MM.1S (cell line): Measurements from ENCODE around the gene RFC3.
"Not testable (repeated sequence)": the region's sequence is repeated elsewhere in the genome, so short reads cannot be mapped to it uniquely, and the experiment has no call there.

Experiments used
- DNase-seq: peaks from one replicate; pipeline ENCODE4 v3.0.0-alpha.2; 2015
- H2AFZ ChIP-seq: fragments of 300-600 bp; sonication (generic); 2 replicates; pipeline ENCODE4 v1.6.0; 2016; ENCODE audit warnings: antibody characterized with exemption, low read length
- H3F3A ChIP-seq: fragments of 300-600 bp; sonication (generic); 2 replicates; pipeline ENCODE4 v1.6.1; 2016; ENCODE audit warnings: mild to moderate bottlenecking, antibody characterized with exemption, low read length, moderate library complexity, mixed read lengths; ENCODE audit not compliant: insufficient read depth
- H3K27ac ChIP-seq: fragments of 300-600 bp; sonication (generic); 2 replicates; pipeline ENCODE4 v1.5.1; 2016; ENCODE audit warnings: mild to moderate bottlenecking, low read length
- H3K27me3 ChIP-seq: fragments of 300-600 bp; sonication (generic); replicated peaks from 2 replicates; pipeline ENCODE4 v1.6.0; 2016; ENCODE audit warnings: low read length; ENCODE audit not compliant: insufficient read depth
- H3K36me3 ChIP-seq: fragments of 300-600 bp; sonication (generic); replicated peaks from 2 replicates; pipeline ENCODE4 v1.6.1; 2016; ENCODE audit warnings: mild to moderate bottlenecking, low read length, mixed read lengths; ENCODE audit not compliant: insufficient read depth
- H3K4me1 ChIP-seq: fragments of 300-600 bp; sonication (generic); 2 replicates; pipeline ENCODE4 v1.6.1; 2016; ENCODE audit warnings: low read length, mixed read lengths
- H3K4me2 ChIP-seq: fragments of 300-600 bp; sonication (generic); 2 replicates; pipeline ENCODE4 v1.6.0; 2016; ENCODE audit warnings: low read depth, low read length
- H3K4me3 ChIP-seq: fragments of 300-600 bp; sonication (generic); 2 replicates; pipeline ENCODE4 v1.5.1; 2016; ENCODE audit warnings: low read length, mixed read lengths
- H3K79me2 ChIP-seq: fragments of 300-600 bp; sonication (generic); 2 replicates; pipeline ENCODE4 v1.6.1; 2016; ENCODE audit warnings: mixed run types, low read length, mixed read lengths
- H3K9ac ChIP-seq: fragments of 300-600 bp; sonication (generic); 2 replicates; pipeline ENCODE4 v1.6.1; 2016; ENCODE audit warnings: low read length, mixed read lengths
- H3K9me2 ChIP-seq: fragments of 300-600 bp; sonication (generic); replicated peaks from 2 replicates; pipeline ENCODE4 v1.6.1; 2016; ENCODE audit warnings: mild to moderate bottlenecking, low read length, mixed read lengths; ENCODE audit not compliant: insufficient read depth
- H3K9me3 ChIP-seq: fragments of 300-600 bp; sonication (generic); replicated peaks from 2 replicates; pipeline ENCODE4 v1.6.1; 2016; ENCODE audit warnings: mild to moderate bottlenecking, low read length, mixed read lengths; ENCODE audit not compliant: insufficient read depth
- H4K20me1 ChIP-seq: fragments of 300-600 bp; sonication (generic); 2 replicates; pipeline ENCODE4 v1.6.1; 2016; ENCODE audit warnings: mild to moderate bottlenecking, low read length, moderate library complexity, mixed read lengths; ENCODE audit not compliant: insufficient read depth
- EZH2 ChIP-seq: fragments of 300-600 bp; sonication (generic); optimal IDR thresholded peaks from 2 replicates; pipeline ENCODE3; 2017; ENCODE audit warnings: low read depth, mild to moderate bottlenecking, antibody characterized with exemption, low read length, mixed read lengths
- EZH2phosphoT487 ChIP-seq: fragments of 300-600 bp; sonication (generic); IDR thresholded peaks from 2 replicates; pipeline ENCODE4 v1.6.1; 2018; ENCODE audit warnings: antibody characterized with exemption, low read length
- TF ChIP-seq, protein P1 (sequence below): fragments of 300-600 bp; sonication (generic); IDR thresholded peaks from 2 replicates; pipeline ENCODE4 v1.5.1; 2016; ENCODE audit warnings: antibody characterized with exemption, low read length, mixed read lengths

RFC3 gene

DNA sequence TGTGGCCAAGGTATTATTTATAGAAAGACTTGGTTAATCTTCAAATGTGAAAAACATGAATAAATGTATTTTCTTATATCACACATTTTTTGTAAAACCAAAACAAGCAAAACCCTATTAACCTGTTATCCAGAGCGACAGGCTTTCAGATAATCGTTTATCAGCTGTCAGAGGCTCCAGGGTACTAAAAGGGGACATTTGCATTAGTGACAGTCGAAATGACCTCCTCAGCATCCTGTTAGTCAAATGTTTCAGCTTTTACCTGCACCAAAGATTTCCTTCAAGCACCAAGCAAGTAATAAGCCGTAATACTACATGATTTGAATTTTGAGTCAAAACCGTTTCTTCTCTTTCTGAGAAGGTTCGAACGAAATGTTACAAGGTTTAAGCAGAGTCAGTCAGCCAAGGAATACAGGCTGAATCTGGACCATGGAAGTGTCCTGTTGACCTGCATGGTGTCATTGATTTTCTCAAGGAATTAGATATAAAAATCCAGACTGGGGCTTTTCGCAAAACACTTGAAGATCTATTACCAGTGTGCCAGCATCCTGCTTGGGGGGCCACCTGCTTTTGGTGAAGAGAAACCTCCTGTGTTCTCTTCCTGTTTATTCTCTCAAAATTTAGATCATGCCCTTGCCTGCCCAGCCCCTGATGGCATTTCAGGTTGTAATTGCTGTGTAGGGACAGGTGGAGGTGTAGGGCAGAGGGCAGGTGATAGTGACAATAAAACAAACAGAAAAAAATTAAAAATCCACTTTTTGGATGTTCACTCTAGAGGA lies 11.3 kb upstream of the RFC3 start:
- TF ChIP-seq, protein P1, sequence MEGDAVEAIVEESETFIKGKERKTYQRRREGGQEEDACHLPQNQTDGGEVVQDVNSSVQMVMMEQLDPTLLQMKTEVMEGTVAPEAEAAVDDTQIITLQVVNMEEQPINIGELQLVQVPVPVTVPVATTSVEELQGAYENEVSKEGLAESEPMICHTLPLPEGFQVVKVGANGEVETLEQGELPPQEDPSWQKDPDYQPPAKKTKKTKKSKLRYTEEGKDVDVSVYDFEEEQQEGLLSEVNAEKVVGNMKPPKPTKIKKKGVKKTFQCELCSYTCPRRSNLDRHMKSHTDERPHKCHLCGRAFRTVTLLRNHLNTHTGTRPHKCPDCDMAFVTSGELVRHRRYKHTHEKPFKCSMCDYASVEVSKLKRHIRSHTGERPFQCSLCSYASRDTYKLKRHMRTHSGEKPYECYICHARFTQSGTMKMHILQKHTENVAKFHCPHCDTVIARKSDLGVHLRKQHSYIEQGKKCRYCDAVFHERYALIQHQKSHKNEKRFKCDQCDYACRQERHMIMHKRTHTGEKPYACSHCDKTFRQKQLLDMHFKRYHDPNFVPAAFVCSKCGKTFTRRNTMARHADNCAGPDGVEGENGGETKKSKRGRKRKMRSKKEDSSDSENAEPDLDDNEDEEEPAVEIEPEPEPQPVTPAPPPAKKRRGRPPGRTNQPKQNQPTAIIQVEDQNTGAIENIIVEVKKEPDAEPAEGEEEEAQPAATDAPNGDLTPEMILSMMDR, result no peak
- no peak for TF ChIP-seq EZH2
- no peak for TF ChIP-seq EZH2phosphoT487
- Histone ChIP-seq H3K79me2 (no peaks in the 10 kb centered on the region), H3K27me3 (peaks cover 7% of the 10 kb centered on the region), H4K20me1 (no peaks in the 10 kb centered on the region), H3K27ac (no peak overlapping the region), H3K4me3 (no peak overlapping the region), H3K36me3 (no peaks in the 10 kb centered on the region), H3K9me2 (no peaks in the 10 kb centered on the region), H3K9ac (no peak overlapping the region), H3K4me1 (no peaks in the 10 kb centered on the region), H2AFZ (no peak overlapping the region), H3F3A (no peaks in the 10 kb centered on the region), H3K4me2 (no peak overlapping the region), H3K9me3 (no peaks in the 10 kb centered on the region)
- no peak for DNase-seq

DNA sequence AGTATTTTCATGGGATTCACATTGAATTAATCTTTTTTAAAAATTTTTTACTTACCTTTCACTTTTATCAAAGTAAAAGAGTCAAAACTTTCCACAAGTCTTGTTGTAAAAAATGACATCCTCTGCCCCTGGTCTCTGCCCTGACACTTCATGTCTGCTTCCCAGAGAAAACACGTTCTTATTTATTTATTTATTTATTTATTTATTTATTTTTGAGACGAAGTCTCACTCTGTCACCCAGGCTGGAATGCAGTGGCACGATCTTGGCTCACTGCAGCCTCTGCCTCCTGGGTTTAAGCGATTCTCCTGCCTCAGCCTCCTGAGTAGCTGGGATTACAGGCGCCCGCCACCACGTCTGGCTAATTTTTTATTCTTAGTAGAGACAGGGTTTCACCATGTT lies 5.1 kb upstream of the RFC3 start:
- not testable (repeated sequence) for H4K20me1 ChIP-seq, H3F3A ChIP-seq, H3K4me2 ChIP-seq, H2AFZ ChIP-seq, H3K27ac ChIP-seq, H3K4me1 ChIP-seq, H3K79me2 ChIP-seq, H3K9me2 ChIP-seq, H3K36me3 ChIP-seq, H3K4me3 ChIP-seq, H3K9ac ChIP-seq, H3K27me3 ChIP-seq, H3K9me3 ChIP-seq, DNase-seq

DNA sequence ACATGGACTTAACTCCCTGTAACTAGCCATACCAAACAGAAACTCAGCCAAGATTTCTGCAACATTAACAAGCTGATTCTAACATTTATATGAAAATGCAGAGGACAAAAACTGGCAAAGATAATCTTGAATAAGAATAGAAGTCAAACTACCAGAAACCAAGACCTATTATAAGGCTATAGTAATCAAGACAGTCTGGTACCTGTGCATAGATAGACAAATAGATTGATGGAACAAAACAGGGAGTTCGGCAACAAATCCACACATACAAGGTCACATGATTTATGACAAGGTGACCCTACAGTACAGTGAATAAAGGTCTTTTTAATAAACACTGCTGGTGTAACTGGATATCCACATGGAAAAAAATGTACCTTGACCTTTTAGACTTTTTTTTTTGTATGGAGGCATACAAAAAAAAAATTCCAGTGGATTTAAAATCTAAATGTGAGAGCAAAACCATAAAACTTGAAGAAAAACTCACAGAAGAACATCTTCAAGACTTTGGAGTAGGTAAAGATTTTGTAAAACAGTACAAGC lies 2.9 kb upstream of the RFC3 start:
- H3K79me2 ChIP-seq, result peaks cover 12% of the 10 kb centered on the region
- H4K20me1 ChIP-seq, result no peaks in the 10 kb centered on the region
- H3K4me1 ChIP-seq, result no peaks in the 10 kb centered on the region; the same call in 1 of the 2 replicates
- no peak for DNase-seq
- no peak overlapping the region for H3K4me3 ChIP-seq
- no peak overlapping the region for H3K9ac ChIP-seq
- H3F3A ChIP-seq, result no peaks in the 10 kb centered on the region
- H3K4me2 ChIP-seq, result no peak overlapping the region
- H3K36me3 ChIP-seq, result no peaks in the 10 kb centered on the region
- TF ChIP-seq, protein P1, result no peak
- no peak for TF ChIP-seq EZH2phosphoT487
- TF ChIP-seq EZH2, result no peak
- H3K9me3 ChIP-seq, result no peaks in the 10 kb centered on the region
- H3K27ac ChIP-seq, result no peak overlapping the region
- no peaks in the 10 kb centered on the region for H3K9me2 ChIP-seq
- H3K27me3 ChIP-seq, result no peaks in the 10 kb centered on the region
- no peak overlapping the region for H2AFZ ChIP-seq

DNA sequence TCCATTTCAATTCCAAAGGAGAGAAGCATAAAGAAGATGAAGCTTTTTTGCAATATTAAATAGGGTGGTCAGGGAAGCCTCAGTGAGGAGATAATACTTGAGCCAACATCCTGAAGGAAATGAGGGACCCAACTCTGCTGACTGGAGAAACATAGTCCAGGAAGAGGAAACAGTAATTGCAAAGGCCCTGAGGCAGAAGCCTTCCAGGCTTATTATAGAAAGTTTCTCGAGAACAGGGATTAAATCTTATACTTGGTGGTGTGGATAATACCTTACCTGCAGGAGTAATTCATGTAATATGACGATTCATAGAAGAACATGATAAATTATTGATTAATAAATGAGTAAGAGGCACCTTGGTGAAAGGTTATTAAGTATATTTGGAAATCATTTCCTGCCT lies 1.0 kb upstream of the RFC3 start:
- H3K27ac ChIP-seq, result no peak overlapping the region
- no peak overlapping the region for H3K4me3 ChIP-seq
- DNase-seq, result no peak
- H3K4me1 ChIP-seq, result no peaks in the 10 kb centered on the region; the same call in 1 of the 2 replicates
- H3K36me3 ChIP-seq, result no peaks in the 10 kb centered on the region; the same call in 1 of the 2 replicates
- no peaks in the 10 kb centered on the region for H3K9me3 ChIP-seq
- TF ChIP-seq EZH2, result no peak
- H3K9me2 ChIP-seq, result no peaks in the 10 kb centered on the region
- no peaks in the 10 kb centered on the region for H3K27me3 ChIP-seq
- peaks cover 12% of the 10 kb centered on the region for H3K79me2 ChIP-seq
- H4K20me1 ChIP-seq, result no peaks in the 10 kb centered on the region
- no peaks in the 10 kb centered on the region for H3F3A ChIP-seq
- no peak overlapping the region for H2AFZ ChIP-seq
- H3K4me2 ChIP-seq, result no peak overlapping the region
- H3K9ac ChIP-seq, result no peak overlapping the region
